Type B pancreatic cell (in vitro differentiated cells): ENCODE data around the gene LTV1. TPM values are rescaled to one million over a fixed set of nuclear protein-coding genes. Genes with fewer than 3 reads are reported as not detected.

Source experiments
- DNase-seq: peaks from one replicate; pipeline ENCODE4 v3.0.0; 2021; ENCODE audit warnings: mixed read lengths; ENCODE audit not compliant: unreplicated experiment; ENCODE audit errors: extremely low spot score
- H3K27ac Mint-ChIP-seq: 2 replicates; pipeline ENCODE4 v1.8.0; 2021; ENCODE audit warnings: mild to moderate bottlenecking, mixed read lengths
- H3K27me3 Mint-ChIP-seq: 2 replicates; pipeline ENCODE4 v1.8.0; 2021; ENCODE audit warnings: mixed read lengths
- H3K36me3 Mint-ChIP-seq: 2 replicates; pipeline ENCODE4 v1.8.0; 2021; ENCODE audit warnings: mixed read lengths
- H3K4me1 Mint-ChIP-seq: one replicate; pipeline ENCODE4 v1.8.0; 2021; ENCODE audit warnings: mixed read lengths; ENCODE audit not compliant: unreplicated experiment
- H3K4me3 Mint-ChIP-seq: 2 replicates; pipeline ENCODE4 v1.8.0; 2021; ENCODE audit warnings: mild to moderate bottlenecking, mixed read lengths
- H3K9me3 Mint-ChIP-seq: 2 replicates; pipeline ENCODE4 v1.8.0; 2021; ENCODE audit warnings: mixed read lengths
- CTCF ChIP-seq: fragments of 200-600 bp; sonication (generic); conservative IDR thresholded peaks from 2 replicates; pipeline ENCODE4 v1.5.0; 2021; ENCODE audit warnings: antibody characterized with exemption, mild to moderate bottlenecking
- total RNA-seq: library from RNA; stranded (reverse); gene quantifications from 2 replicates; pipeline ENCODE4 v1.2.1, GENCODE V29; 2021; ENCODE audit warnings: low replicate concordance

LTV1 gene
- total RNA-seq, 1 donor from 2014 or later = 24.2 TPM

DNA sequence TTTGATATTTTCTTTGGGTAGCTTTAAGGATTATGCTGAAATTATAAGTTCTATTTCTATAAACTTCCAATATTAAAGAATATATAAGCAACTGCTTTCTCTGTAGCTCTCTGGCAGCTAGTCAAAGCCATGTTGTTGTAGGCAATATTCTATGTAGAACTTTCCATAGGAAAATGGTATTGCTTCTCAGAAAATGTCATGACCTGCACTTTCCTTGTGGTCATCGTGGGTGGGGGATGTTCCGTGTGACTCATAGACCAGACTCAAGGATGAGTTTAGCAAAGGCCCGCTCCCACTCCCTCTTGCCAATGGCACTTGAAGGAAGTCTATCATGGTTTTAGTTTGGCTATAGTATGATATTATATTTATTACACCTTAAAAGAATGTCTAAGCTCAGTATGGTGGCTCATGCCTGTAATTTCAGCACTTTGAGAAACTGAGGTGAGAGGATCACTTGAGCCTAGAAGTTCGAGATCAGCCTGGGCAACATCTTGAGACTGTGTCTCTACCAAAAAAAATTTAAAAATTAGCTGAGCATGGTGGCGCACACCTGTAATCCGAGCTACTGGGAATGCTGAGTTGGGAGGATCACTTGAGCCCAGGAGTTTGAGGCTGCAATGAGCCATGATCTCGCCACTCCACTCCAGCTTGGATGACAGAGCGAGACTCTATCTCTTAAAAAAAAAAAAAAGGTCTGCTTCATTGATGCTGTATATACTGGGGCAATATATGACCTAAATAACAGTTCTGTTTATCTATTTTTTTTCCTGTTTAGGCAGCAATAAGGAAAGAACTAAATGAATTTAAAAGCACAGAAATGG lies 36.6 kb upstream of the LTV1 start:
- Mint-ChIP-seq H3K4me3 (no peak overlapping the region), H3K27me3 (no peaks in the 10 kb centered on the region), H3K27ac (no peak overlapping the region), H3K9me3 (no peaks in the 10 kb centered on the region), H3K4me1 (no peaks in the 10 kb centered on the region), H3K36me3 (peaks cover 23% of the 10 kb centered on the region)
- no peak for TF ChIP-seq CTCF
- DNase-seq = no peak

DNA sequence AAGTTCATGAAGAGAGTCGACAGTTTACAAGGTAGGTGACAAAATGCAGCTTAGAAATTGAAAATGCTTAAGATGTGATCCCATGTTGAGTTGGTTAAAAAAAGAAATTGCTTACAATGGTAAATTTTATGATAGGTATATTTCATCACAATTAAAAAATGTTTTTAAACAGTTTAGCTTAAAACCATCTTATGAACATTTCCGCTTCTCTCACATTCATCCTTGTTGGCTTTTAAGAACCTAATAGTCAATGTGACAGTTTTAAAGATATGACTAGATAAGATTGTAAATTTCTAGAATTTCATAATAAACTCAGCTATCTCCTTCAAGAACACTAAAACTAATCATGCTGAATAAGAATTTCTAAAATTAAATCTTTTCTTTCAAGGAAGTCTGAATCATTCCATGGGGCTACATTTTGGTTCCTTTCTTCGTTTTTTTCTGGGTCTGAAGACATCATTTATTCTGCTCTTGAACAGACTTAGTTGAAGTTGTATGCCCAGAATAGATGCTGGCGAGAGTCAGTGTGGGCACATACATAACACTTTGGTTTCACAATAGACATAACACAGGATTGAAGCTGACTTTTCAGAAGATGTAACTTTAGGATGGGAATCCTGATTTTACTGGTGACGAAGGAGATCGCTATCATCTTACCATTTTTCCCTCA lies 35.9 kb upstream of the LTV1 start:
- Mint-ChIP-seq H3K9me3 (no peaks in the 10 kb centered on the region), H3K4me1 (no peaks in the 10 kb centered on the region), H3K36me3 (peaks cover 19% of the 10 kb centered on the region), H3K4me3 (no peak overlapping the region), H3K27ac (no peak overlapping the region), H3K27me3 (no peaks in the 10 kb centered on the region)
- no peak for TF ChIP-seq CTCF
- DNase-seq = no peak

DNA sequence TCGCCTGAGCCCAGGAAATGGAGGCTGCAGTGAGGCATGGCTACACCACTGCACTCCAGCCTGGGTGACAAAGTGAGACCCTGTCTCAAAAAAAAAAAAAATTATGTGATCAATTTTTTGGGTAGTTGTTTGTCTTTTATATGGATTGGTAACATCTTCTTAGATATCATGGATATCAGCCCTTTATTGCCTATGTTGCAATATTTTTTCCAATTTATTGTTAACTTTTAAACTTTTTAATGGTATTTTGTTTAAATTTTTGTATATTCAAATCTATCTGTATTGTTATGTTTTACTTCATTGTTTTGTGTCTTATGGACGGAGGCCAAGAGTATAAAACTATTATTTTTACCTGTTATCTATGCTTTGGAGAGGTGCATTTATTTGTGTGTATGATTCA lies 32.4 kb upstream of the LTV1 start:
- DNase-seq = no peak
- no peaks in the 10 kb centered on the region for H3K4me1 Mint-ChIP-seq
- H3K27ac Mint-ChIP-seq = no peak overlapping the region
- no peak for TF ChIP-seq CTCF
- peaks cover 15% of the 10 kb centered on the region for H3K36me3 Mint-ChIP-seq
- H3K9me3 Mint-ChIP-seq = no peaks in the 10 kb centered on the region
- no peaks in the 10 kb centered on the region for H3K27me3 Mint-ChIP-seq
- H3K4me3 Mint-ChIP-seq = no peak overlapping the region

DNA sequence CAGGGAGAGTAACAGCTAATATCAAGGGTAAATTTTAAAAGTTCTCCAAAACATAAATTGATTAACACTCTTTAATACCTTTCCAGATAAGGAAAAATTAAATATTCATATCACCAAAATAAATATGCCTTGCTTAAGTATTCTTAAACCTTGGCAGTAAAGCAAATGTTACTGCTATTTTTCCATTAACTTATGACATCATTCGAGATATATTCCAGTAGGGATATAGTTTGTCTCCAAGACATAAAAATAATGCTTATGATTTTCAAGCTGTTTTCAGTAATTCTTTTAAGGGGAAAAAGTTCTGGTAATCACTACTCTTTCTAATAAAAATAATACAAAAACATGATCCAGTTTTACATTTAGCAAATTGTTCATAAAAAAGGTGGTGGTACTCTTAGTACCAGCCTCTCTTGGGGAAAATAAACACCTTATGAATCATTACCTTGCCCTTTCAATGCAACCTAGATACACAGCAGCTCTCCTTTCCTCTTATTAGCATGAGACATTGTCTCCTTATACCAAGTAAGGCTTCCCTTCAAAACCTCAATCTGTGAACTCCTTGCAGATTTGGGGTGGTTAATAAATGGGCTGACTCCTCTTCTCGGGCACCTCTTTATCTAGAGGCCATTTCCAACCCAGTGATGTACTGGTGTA lies 31.5 kb upstream of the LTV1 start:
- peaks cover 6% of the 10 kb centered on the region for H3K4me1 Mint-ChIP-seq
- TF ChIP-seq CTCF = no peak
- no peak overlapping the region for H3K4me3 Mint-ChIP-seq
- peaks cover 18% of the 10 kb centered on the region for H3K36me3 Mint-ChIP-seq
- no peak overlapping the region for H3K27ac Mint-ChIP-seq
- no peaks in the 10 kb centered on the region for H3K27me3 Mint-ChIP-seq
- H3K9me3 Mint-ChIP-seq = no peaks in the 10 kb centered on the region
- DNase-seq = no peak

DNA sequence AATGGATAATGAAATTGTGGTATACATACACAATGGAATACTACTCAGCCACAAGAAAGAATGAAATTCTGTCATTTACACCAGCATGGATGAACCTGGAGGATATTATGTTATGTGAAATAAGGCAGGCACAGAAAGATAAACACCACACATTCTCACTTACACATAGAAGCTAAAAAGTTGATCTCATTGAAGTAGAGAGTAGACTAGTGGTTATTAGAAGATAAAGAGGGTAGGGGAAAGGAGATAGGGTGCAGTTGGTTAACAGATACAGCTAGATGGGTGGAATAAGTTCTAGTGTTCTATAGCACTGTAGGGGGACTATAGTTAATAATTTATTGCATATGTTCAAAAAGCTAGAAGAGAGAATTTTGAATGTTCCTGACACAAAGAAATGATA lies 25.5 kb upstream of the LTV1 start:
- H3K4me1 Mint-ChIP-seq = peaks cover 9% of the 10 kb centered on the region
- no peaks in the 10 kb centered on the region for H3K9me3 Mint-ChIP-seq
- no peak overlapping the region for H3K4me3 Mint-ChIP-seq
- no peak for DNase-seq
- TF ChIP-seq CTCF = no peak
- peaks cover 8% of the 10 kb centered on the region for H3K36me3 Mint-ChIP-seq
- no peak overlapping the region for H3K27ac Mint-ChIP-seq
- no peaks in the 10 kb centered on the region for H3K27me3 Mint-ChIP-seq
